MG63 (cell line): ENCODE measurements around the gene CCDC184. TPM values are rescaled to one million over a fixed set of nuclear protein-coding genes. Genes with fewer than 3 reads are reported as not detected.
"Not testable (repeated sequence)": the region's sequence is repeated elsewhere in the genome, so short reads cannot be mapped to it uniquely, and the experiment has no call there.

ENCODE experiments used
- DNase-seq: peaks from one replicate; pipeline ENCODE4 v3.0.0-alpha.2; 2020
- H3K27me3 ChIP-seq: fragments of 250-450 bp; sonication (Bioruptor Pico); 2 replicates; pipeline ENCODE4 v1.5.1; 2020; ENCODE audit warnings: mild to moderate bottlenecking, moderate library complexity
- H3K36me3 ChIP-seq: fragments of 250-450 bp; sonication (Bioruptor Pico); 2 replicates; pipeline ENCODE4 v1.5.1; 2020; ENCODE audit warnings: mild to moderate bottlenecking, moderate library complexity
- H3K4me3 ChIP-seq: fragments of 250-450 bp; sonication (Bioruptor Pico); 2 replicates; pipeline ENCODE4 v1.5.1; 2020; ENCODE audit warnings: mild to moderate bottlenecking, moderate library complexity
- H3K9me3 ChIP-seq: fragments of 250-450 bp; sonication (Bioruptor Pico); 2 replicates; pipeline ENCODE4 v1.5.1; 2020; ENCODE audit warnings: mild to moderate bottlenecking, moderate library complexity
- total RNA-seq: library from RNA; depleted of rRNA; stranded (reverse); fragments of >200 nt; shearing (Covaris generic); gene quantifications from 2 replicates; pipeline ENCODE4 v1.2.3, GENCODE V29; 2014; ENCODE audit warnings: low replicate concordance; rRNA removed

Gene CCDC184
- total RNA-seq, result not detected in 2 replicates

- Histone ChIP-seq H3K4me3 (peak within 1 kb of the TSS; percentile 34), H3K36me3 (no peaks in the 10 kb centered on the region), H3K9me3 (no peaks in the 10 kb centered on the region), H3K27me3 (peaks cover 67% of the 10 kb centered on the region)
- peak; percentile 26 for DNase-seq
Measured at GRCh38 chr12:48183091-48183875, at the start of gene CCDC184. CCDC184 (plus strand) TSS chr12:48183644; CDS start chr12:48184123, 479 bp downstream.

GRCh38 chr12:48135027-48135426, 48.4 kb upstream of the CCDC184 start:
- H3K36me3 ChIP-seq, result peaks cover 27% of the 10 kb centered on the region
- no peaks in the 10 kb centered on the region for H3K27me3 ChIP-seq

GRCh38 chr12:48142818-48143674, 40.4 kb upstream of the CCDC184 start:
- Histone ChIP-seq H3K9me3 (no peaks in the 10 kb centered on the region), H3K36me3 (peaks cover 37% of the 10 kb centered on the region), H3K27me3 (no peaks in the 10 kb centered on the region), H3K4me3 (no peak overlapping the region)
- DNase-seq, result no peak

More at GRCh38 chr12:48135027-48135426, 48.4 kb upstream of the CCDC184 start:
- Histone ChIP-seq H3K9me3 (no peaks in the 10 kb centered on the region), H3K4me3 (no peak overlapping the region)
- DNase-seq, result no peak

- no peak overlapping the region for H3K4me3 ChIP-seq
- no peaks in the 10 kb centered on the region for H3K27me3 ChIP-seq
- no peaks in the 10 kb centered on the region for H3K9me3 ChIP-seq
- DNase-seq, result no peak
- peaks cover 35% of the 10 kb centered on the region for H3K36me3 ChIP-seq
Measured at GRCh38 chr12:48143898-48144297, 39.5 kb upstream of the CCDC184 start.

- DNase-seq, result no peak
- no peak overlapping the region for H3K4me3 ChIP-seq
- no peaks in the 10 kb centered on the region for H3K27me3 ChIP-seq
- peaks cover 52% of the 10 kb centered on the region for H3K36me3 ChIP-seq
- no peaks in the 10 kb centered on the region for H3K9me3 ChIP-seq
Measured at GRCh38 chr12:48145981-48146380, 37.5 kb upstream of the CCDC184 start.

- H3K4me3 ChIP-seq, result no peak overlapping the region
- H3K36me3 ChIP-seq, result peaks cover 51% of the 10 kb centered on the region
- H3K27me3 ChIP-seq, result no peaks in the 10 kb centered on the region
- no peak for DNase-seq
- H3K9me3 ChIP-seq, result no peaks in the 10 kb centered on the region
Measured at GRCh38 chr12:48151103-48151771, 32.2 kb upstream of the CCDC184 start.

- not testable (repeated sequence) for DNase-seq, H3K4me3 ChIP-seq
Measured at GRCh38 chr12:48155786-48156185, 27.7 kb upstream of the CCDC184 start.

GRCh38 chr12:48156652-48157017, 26.8 kb upstream of the CCDC184 start:
- Histone ChIP-seq H3K4me3 (peak overlapping the region; percentile 71), H3K9me3 (no peaks in the 10 kb centered on the region), H3K27me3 (no peaks in the 10 kb centered on the region), H3K36me3 (peaks cover 8% of the 10 kb centered on the region; the same call in 1 of the 2 replicates)
- DNase-seq, result no peak

More at GRCh38 chr12:48155786-48156185, 27.7 kb upstream of the CCDC184 start:
- peaks cover 15% of the 10 kb centered on the region for H3K36me3 ChIP-seq
- not testable (repeated sequence) for H3K27me3 ChIP-seq, H3K9me3 ChIP-seq

- peaks cover 6% of the 10 kb centered on the region; the same call in 1 of the 2 replicates for H3K36me3 ChIP-seq
- peak; percentile 97 for DNase-seq
- no peaks in the 10 kb centered on the region for H3K9me3 ChIP-seq
- no peaks in the 10 kb centered on the region for H3K27me3 ChIP-seq
- peak within 1 kb of the TSS; percentile 71 for H3K4me3 ChIP-seq
Measured at GRCh38 chr12:48157018-48157888, 26.2 kb upstream of the CCDC184 start, which contains the start of gene ASB8. ASB8 (minus strand) TSS chr12:48157515; CDS start chr12:48153496, 4,019 bp downstream.

GRCh38 chr12:48157889-48158370, 25.5 kb upstream of the CCDC184 start:
- H3K36me3 ChIP-seq, result peaks cover 4% of the 10 kb centered on the region; the same call in 1 of the 2 replicates
- no peaks in the 10 kb centered on the region for H3K27me3 ChIP-seq
- no peak for DNase-seq
- H3K4me3 ChIP-seq, result peak overlapping the region; percentile 71
- no peaks in the 10 kb centered on the region for H3K9me3 ChIP-seq

GRCh38 chr12:48160046-48160445, 23.4 kb upstream of the CCDC184 start:
- Histone ChIP-seq H3K9me3 (no peaks in the 10 kb centered on the region), H3K27me3 (peaks cover 4% of the 10 kb centered on the region; the same call in 1 of the 2 replicates), H3K4me3 (no peak overlapping the region), H3K36me3 (no peaks in the 10 kb centered on the region)
- no peak for DNase-seq

- Histone ChIP-seq H3K36me3 (no peaks in the 10 kb centered on the region), H3K4me3 (no peak overlapping the region), H3K9me3 (no peaks in the 10 kb centered on the region; the same call in 1 of the 2 replicates), H3K27me3 (peaks cover 9% of the 10 kb centered on the region; the same call in 1 of the 2 replicates)
- DNase-seq, result peak; percentile 16
Measured at GRCh38 chr12:48160807-48161206, 22.6 kb upstream of the CCDC184 start.

- no peaks in the 10 kb centered on the region; the same call in 1 of the 2 replicates for H3K9me3 ChIP-seq
- H3K36me3 ChIP-seq, result no peaks in the 10 kb centered on the region
- H3K27me3 ChIP-seq, result peaks cover 9% of the 10 kb centered on the region; the same call in 1 of the 2 replicates
- H3K4me3 ChIP-seq, result no peak overlapping the region
- DNase-seq, result no peak
Measured at GRCh38 chr12:48163150-48163747, 20.2 kb upstream of the CCDC184 start.

- DNase-seq, result no peak
- peaks cover 9% of the 10 kb centered on the region; the same call in 1 of the 2 replicates for H3K27me3 ChIP-seq
- H3K36me3 ChIP-seq, result no peaks in the 10 kb centered on the region
- H3K9me3 ChIP-seq, result no peaks in the 10 kb centered on the region; the same call in 1 of the 2 replicates
- no peak overlapping the region for H3K4me3 ChIP-seq
Measured at GRCh38 chr12:48164451-48164850, 19.0 kb upstream of the CCDC184 start.
